ENCODE measurements around the gene NADK.

NADK gene

DNA sequence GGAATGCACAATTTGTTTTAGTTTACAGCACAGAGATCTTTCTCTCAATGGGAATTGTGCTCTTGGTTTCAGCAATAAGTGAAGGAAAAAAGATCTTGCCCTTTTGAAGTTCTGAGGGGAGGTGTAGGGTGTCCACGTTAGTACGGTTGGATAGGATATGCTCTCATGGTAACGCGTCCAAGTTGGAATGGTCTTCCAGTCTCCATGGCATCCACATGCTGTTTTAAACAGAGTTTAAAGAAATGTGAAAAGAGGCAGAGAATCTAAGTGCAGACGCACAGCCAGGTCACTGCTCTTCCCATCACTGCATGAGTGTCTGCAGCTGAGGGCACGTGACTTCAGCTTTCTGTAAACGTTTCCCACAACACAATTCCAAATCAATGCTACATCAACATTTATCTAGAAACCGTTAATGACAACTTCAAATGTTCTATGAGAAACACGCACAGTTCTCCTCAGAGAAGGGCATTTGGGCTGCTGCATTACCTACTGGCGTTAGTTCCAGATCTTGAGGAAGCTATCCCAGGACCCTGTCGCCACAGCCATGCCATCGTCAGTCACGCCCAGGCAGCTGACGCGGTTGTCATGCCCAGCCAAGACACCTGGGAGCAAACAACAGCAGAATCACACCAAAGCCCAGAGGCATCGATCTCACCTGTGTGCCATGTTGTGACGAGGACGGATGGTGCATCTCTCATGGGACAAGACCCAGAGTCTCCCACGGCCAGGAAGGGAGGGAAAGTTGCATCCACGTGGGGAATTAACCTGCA, 8.8 kb upstream of the NADK start:
- no peak for DNase-seq (ENCODE audit: low read depth)

DNA sequence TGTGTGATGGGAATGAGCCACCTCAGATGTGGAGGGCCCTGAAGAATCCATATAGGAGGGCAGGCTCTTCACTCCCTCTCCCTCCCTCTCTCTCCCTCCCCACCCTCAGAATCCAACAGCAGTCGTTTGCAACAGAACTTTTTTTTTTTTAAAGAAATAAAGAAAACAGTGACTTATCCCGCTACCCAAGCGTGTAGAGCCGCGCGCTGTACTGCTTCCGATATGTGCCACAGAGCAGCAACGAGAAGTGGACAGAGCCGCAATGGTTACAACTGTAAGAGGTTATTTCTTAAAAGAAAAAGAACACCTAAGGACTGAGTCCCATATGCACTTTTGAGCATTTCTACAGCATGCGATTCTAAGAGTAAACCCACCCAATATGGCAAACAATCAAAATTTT, 7.4 kb upstream of the NADK start:
- DNase-seq (ENCODE audit: low read depth), result no peak

DNA sequence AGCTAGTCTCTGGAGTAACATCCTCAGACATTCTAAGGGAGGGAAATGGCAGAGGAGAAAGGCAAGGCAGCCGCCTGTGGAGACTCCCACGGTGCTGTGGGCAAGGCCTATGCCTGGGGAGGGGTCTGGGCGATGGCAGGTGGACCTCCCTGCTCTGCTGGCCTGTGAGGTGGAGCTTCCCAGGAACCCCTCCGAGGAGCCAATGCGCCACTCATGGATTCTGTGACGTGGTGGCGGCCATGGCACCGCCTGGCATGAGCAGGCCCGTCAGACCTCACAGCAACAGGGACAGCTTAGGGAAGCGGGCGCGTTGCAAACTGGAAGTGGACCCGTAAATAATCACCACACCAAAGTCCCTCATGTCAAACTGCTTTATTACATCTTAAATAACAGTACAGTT, 6.7 kb upstream of the NADK start:
- no peak for DNase-seq (ENCODE audit: low read depth)

DNA sequence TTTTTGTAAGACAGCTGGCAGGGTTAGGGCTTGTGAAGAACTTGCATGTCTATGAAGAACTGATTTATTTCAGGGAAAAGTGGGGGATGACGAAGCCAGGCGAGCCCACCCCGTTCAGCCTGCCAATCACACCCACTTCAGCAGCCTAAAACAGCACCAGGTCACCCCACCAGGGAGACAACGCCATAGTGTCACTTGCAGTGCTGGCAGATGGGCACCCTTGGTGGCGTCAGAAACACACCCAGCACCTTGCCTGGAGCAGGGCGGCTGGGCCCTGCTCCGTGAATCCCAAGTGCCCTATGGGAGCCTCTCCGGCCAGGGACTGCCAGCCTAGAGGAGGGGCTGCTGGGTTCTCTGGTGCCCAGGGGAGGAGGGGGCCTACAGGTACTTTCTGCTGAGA, 5.0 kb upstream of the NADK start:
- DNase-seq (ENCODE audit: low read depth), result no peak

DNA sequence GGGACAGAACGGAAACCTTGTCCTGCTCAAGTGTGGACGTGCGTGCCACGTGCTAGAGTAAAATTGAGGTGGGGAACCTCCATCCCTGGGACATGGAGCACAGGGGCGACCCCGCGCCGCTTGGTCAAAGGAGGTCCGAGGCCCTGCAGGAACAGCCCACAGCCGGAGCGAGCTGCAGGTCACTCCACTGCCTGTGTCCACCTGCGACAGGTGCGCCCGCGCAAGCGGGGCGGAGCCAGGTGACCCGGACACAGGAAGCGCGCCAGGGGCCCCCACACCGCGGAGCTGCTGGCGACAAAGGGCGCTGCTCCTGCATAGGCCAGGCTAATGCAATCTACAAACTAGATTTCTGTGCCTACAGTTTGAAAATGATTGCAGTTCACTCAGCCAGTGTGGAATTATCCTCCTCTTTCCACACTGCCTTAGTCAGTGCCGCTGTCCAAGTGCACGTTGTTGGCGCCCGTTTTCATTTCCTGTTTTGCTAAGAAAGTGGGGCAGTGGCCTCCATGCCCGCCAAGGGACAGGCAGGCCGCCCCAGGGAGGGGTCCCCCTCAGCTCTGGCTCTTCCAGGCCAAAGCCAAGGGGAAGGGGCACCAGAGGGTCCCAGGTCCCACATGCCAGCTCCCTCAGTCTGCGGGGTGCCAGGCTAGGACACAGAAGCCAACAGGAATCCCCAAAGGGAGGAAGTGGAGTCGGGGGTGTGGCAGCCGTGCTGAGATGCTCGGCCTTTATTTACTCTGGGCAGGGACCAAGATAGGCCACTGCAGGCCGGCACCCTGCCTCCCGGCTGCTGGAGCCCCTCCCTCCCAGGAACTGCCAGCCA, 4.3 kb upstream of the NADK start:
- DNase-seq (ENCODE audit: low read depth), result no peak

DNA sequence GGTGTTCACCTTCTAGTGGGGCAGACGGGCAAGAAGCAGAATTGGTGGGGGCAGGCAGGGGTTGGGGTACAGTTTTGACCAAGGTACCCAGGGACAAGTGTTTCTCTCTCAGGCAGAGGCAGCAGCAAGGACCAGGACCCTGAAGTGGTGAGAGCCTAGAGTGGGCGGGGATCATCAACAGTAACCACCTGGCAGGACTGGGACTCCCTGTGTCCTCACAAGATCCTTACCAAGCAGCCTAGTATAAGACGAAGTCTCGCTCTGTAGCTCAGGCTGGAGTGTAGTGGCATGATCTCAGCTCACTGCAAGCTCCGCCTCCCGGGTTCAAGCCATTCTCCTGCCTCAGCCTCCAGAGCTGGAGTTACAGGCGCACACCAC, 3.2 kb upstream of the NADK start:
- no peak for DNase-seq (ENCODE audit: low read depth)

DNA sequence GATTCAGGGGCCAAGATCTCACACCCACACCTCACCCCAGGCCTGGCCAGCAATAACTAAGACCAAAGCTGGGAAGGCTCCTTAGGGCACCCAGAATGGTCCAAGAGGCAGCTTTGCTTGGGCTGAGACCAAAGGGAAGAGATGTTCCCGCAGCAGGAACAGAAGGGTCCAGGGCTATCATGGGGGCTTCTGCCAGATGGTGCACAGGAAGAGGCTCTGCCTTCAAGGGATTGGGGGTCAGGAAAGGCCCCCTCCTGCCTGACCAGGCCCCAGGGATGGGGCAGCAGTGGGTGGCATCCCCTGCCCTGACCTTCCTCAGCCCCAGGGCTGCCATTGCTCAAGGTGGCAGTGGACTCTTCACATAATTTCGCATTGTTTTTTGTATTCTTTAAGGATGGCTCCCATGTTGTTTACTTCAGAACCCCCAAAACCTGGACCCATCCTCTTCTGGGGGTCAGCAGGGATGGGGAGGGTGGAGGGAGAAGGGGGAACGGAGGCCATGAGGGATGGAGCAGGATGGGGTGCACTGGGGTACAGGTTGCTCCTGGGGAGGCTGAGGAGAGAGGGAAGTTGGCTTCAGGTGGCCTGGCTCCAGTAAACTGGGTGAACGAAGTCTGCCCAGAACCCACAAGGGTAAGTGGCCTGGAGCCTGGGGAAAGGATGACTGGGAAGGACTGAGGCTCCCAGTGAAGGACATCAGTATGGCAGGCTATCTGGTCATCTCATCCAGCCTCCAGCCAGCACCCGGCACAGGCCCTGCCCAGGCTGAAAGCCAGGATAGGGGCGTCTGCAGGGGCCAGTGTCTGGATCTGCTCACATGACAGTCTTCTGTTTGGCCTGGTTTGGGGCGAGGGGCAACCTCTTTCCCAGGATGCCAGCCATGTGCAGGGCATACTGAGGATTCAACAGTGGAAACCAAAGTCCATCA, 2.6 kb upstream of the NADK start:
- no peak for DNase-seq (ENCODE audit: low read depth)

DNA sequence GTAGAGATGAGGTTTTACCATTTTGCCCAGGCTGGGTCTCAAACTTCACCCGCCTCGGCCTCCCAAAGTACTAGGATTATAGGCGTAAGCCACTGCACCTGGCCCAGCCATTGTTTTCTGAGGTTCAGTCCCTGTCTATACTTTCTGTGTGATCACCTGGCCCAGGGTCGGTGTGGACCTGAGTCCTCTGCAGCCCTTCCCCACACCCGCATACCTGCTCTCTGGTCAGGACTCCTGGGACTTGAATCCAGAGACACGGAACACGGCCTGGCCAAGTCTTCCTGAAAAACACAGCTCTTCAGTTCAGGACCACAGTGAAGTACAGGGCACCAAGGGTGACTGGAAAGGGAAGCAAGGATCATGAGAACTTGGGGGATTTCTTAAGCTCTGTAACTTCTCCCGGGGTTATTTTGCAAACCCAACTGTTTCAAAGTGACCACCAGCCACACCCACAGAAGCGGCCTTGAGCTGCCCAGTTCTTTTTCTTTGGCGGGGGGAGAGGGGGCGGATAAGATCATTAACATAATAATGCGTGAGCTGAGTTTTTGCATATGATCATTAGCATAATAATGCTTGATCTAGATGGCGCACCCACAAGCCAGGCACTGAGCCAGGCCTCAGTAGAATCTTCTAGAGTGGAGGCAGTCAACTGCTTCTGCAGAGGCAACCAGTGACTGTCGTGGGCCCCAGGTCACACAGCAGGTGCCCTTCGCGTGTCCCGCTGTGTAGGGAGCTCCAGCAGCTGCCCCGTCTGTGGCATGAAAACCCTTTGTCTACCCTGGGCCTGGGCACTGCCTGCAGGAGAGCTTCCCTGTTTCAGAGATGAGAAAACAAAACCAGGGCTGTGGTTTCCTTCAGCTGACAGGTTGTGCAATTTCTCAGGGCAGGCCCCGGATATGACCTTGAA, 1.7 kb upstream of the NADK start:
- peak; percentile 34 for DNase-seq (ENCODE audit: low read depth)

DNA sequence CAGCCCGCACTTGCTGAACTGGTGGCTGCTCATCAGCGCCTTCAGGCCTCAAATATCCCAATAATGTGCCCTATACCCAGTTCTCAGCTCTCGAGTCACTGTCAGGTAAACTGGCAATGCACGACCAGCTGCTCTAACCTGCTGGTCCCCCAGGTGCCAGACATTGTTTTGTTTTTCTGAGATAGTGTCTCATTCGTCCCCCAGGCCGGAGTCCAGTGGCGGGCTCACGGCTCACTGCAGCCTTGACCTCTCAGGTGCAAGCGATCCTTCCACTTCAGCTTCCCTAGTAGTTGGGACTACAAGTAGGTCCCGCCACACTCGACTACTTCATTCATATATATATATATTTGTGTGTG, 1.0 kb upstream of the NADK start:
- no peak for DNase-seq (ENCODE audit: low read depth)

DNA sequence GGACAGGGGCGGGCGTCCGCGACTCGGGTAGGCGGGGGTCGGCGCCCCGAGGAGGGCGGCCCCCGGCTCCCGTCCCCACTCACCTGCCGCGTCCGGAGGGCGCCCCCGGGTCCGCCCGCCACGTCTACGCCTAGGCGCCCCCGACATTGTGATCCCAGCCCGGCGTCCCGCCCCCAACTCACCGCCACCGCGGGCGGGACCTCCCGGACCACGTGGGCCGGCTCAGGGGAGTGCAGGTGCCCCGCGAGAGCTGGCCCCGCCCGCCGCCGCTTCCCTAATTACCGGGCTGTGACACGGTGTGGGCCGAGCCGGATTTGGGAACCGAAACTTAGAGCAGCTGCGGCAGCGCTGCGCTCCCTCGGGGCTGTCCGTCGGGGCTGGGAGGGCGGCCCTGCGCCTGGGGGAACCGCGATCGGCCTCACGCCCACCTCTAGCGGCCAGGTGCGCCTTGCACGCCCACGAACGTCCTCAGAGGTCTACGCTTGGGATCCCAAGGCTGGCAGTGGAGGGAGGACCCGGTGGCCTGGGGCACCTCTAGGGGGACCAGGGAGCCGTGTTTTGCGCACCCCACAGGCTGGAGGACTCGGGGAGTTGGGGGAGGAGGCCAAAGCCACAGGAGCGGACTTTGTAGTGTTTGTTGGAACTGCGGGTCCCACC, 521 bp upstream of the NADK start:
- peak; percentile 48 for DNase-seq (ENCODE audit: low read depth)

DNA sequence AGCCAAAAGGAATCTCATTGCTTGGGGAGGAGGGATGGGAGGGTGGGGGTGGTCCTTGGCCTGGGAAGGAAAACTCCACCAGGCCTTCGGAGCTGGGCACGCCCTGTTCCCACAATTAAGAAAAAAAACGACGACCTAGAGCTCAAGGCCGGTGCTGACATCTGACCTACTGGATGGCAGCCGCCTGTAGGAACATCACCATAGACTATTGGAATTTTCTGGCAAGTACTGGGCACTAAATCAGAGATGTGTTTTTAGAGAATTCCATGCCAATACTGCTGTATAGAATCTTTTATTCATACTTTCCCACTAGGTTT, 729 bp downstream of the NADK start:
- DNase-seq (ENCODE audit: low read depth), result peak; percentile 39

DNA sequence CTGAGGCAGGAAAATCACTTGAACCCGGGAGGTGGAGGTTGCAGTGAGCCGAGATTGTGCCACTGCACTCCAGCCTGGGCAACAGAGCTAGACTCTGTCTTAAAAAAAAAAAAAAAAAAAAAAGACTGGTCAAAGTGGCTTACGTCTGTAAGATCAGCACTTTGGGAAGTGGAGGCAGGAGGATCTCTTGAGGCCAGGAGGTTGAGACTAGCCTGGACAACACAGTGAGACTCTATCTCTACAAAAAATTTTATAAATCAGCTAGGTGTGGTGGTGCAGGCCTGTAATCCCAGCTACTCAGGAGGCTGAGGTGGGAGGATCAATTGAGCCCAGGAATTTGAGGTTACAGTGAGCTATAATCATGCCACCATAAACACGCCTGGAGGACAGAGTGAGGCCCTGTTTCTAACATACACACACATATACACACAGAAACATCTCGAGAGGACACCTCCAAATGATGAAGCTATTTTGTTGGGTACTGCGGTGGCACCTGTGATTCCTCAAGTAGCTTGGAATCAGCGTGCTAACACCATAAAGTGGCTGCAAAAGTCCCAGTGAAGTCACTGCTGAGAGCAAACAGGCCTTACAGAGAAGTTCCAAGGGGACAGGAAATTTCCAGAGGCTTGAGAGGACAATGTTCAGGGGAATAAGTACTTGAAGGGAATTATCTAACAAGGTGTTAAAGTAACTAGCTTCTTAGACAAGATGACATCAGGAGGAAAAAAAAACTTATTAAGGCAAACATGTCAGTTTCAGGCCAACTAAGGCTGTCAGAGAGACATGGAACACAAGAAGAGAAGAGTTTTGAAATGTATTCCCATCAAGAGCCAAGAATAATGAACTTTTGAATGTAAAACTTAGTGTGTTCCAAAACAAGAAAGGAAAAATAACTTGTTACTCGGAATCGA, 1.3 kb downstream of the NADK start:
- no peak for DNase-seq (ENCODE audit: low read depth)

DNA sequence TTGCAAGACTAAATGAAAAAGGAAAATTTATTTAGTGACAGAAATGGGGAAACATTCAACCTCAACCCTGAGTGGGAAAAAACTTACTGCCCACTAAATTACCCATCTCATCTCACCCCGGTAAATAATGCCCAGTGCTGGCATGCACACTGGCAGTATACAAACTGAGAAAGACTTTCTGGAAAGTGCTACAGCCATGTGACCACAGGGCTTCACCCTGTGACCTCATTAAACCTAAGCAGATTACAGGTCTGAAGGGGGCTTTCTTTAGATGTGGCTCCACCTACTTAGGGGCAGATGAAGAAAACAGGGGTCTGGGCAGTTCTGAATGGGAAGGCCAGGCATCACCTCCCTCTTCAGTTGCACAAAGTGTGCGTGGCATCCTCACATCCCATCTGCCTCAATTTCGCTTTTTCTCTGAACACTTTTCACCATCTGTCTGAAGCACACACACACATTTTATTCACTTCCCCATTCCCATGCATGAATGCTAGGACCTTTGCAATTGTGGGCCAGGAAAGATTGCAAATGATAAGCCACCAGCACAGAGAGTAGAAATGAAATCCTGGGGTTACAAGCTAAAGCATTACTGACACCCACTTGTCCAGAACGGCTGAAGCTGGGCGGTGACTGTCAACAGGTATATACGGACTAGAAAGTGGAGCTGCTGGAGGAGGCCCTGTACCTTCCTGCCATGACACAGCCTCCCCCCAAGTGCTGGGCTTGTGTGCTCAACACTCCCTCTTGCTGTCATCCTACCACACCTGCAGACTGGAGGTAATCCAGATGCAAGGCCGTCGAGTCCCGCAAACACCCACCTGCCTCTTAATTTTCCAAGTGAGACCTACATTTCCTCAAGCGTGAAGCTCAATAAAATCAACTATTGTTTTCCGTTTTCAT, 2.7 kb downstream of the NADK start:
- peak; percentile 46 for DNase-seq (ENCODE audit: low read depth)

DNA sequence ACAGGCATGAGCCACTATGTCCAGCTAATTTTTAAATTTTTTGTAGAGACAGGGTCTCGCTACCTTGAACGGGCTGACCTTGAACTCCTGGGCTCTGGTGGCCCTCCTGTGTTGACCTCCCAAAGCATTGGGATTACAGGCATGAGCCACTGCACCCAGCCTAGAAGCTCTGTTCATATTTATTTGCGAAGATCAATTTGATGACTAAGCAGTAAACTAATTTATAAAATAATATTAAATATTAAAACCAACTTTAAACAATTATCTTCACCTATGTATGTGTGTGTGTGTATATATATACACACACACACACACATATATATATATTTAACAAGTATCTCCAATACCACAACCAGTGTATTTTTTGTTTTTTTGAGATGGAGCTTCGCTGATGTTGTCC, 4.4 kb downstream of the NADK start:
- no peak for DNase-seq (ENCODE audit: low read depth)

DNA sequence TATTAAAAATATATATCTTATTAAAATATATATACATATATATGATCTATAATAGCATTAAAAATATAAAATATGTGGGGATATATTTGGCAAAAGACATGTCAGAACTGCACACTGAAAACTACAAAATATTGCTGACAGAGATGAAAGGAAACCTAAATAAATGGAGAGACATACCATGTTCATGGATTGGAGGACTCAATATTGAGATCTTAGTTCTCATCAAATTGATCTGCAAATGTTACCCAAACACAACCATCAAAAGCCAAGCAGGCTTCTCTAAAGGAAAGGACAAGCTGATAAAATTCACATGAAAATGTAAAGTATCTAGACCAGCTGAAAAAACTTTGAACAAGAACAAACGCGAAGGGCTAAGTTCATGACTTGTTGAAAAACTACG, 7.2 kb downstream of the NADK start:
- no peak for DNase-seq (ENCODE audit: low read depth)

DNA sequence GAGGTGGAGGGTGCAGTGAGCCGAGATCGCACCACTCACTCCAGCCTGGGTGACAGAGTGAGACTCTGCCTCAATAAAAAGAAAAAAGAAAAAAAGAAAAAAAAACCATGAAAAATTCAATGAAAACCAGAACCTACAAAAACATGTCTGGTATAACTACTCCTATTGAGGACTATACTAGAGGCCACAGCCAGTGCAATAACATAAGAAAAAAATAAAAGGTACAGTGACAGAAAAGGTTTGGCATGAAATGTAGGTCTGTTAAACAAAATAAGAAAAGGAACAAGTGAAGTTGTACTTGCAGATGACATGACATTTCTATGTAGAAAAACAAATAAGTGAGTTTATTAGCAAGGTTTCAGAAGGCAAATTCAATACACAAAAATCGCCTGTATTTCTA, 8.2 kb downstream of the NADK start:
- no peak for DNase-seq (ENCODE audit: low read depth)

DNA sequence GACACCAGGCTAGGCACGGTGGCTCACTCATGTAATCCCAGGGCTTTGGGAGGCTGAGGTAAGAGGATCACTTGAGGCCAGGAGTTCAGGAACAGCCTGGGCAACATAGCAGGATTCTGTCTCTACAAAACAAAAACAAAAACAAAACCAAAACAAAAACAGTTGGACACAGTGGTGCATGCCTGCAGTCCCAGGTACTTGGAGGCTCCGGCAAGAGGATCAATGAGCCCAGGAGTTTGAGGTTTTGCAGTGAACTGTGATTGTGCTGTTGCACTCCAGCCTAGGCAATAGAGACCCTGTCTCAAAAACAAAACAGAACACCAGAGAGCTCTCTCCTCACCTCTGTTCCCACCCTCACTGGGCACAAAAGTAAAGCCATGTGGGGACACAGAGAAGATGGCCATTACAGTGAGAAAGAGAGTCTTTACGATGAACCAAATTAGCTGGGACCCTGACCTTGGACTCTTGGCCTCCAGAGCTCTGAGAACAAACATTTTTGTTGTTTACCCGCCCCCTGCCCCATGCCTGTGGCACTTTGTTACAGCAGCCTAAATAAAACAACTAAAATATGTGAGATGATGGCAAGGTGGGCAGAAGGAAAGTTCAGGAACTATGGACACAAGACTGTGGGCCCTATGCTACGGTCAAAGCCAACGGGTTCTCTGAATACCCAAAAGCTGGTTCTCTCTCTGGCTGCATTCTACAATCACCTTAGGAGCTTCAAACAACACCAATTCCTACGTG, 9.8 kb downstream of the NADK start:
- no peak for DNase-seq (ENCODE audit: low read depth)

DNA sequence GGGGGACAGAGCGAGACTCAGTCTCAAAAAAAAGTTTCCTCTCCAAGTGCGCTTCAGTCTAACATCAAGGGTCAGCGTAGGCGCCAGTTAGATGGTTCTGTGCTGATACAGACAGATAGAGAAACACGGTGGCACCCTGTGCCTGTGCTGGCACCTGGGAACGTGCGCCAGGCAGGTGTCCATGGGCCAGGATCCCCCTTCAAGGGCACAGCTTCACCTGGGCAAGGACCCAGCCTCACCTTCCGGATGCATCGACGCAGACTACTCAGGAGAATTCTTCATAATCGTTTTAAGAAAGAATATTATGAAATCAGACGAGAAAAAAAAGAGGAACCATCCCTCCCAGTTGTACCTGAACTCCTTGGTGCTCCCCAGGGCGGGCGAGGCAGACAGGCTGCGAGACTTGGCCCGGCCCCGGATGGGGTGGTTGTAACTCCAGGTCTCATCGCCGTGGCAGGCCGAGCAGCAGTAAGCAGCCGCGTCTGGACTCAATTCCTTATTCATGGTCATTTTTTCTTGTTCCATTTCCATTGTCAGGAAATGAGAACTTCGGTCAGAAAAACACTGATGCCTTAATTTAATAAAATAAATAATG, 13.3 kb downstream of the NADK start:
- no peak for DNase-seq (ENCODE audit: low read depth)

Measured in CMK (cell line).